GM12892 (cell line): ENCODE measurements around the gene ZNF503.

Source experiments
- POLR2A ChIP-seq: IDR thresholded peaks from 2 replicates; pipeline ENCODE4 v1.6.1; 2011; ENCODE audit warnings: low read depth, low read length, control low read depth
- POLR2AphosphoS5 ChIP-seq: IDR thresholded peaks from 2 replicates; pipeline ENCODE4 v1.6.1; 2011; ENCODE audit warnings: low read depth, low read length, control low read depth
- TAF1 ChIP-seq: IDR thresholded peaks from 2 replicates; pipeline ENCODE4 v1.6.1; 2011; ENCODE audit warnings: low read depth, mild to moderate bottlenecking, control low read depth, low read length, borderline replicate concordance

DNA sequence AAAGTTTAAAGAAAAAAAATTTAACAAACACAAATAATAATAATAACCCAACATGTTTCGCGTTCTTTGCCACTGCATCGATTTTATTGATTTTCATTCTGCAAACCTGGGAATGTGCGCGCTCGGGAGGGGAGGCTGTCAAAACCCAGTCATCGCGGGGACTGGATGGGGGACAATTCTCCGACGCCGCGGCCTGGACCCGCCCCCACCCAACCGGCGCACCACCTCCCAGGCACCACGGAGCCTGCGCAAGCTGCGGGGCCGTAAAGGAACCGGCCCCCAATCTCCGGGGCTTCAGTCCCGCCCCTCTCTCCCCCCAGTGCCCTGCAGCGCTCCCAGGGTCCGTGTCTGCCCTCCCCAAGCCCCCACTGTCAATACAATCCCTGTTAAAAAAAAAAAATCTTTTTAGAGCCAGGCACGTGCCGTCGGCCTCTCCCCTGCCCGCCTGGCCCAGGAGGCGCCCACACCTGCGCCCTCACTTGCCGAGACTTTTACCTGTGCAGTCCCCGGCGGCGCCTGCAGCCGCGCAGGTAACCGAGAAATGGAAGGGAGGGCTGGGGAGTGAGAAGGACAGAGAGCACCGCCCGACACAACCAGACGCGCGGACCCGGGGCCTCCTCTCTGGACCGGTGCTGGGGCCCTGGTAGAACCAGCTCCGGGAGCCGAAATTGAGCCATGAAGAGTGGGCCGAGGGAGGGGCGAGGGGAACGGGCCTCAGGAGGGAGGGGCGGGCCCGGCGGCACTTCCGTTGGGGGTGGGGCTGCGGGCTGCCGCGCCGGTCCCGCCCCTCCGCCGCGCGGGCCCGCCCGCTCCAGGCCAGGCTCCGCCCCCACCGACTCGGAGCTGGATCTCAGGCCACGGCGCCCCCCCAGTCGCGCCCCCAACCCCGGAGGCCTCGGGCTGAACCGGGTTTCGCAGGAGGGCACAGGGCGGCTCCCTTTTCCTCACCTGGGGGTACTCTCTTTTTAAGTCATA, 7.6 kb upstream of the ZNF503 start:
- TF ChIP-seq TAF1 (no peak), POLR2A (no peak), POLR2AphosphoS5 (no peak)
